GM19463 (cell line): ENCODE data around the gene TM9SF1.

ENCODE experiments used
- ATAC-seq: cut with Tn5 transposase; IDR thresholded peaks from one replicate; pipeline ENCODE4 v1.9.1; 2021; ENCODE audit warnings: mild to moderate bottlenecking, moderate library complexity; ENCODE audit not compliant: unreplicated experiment

The TM9SF1 gene

GRCh38 chr14:24179961-24180796 lies 15.1 kb downstream of the TM9SF1 start:
- no peak for ATAC-seq

- no peak for ATAC-seq
Observed at GRCh38 chr14:24179294-24179960, 15.8 kb downstream of the TM9SF1 start.

GRCh38 chr14:24178399-24179178 lies 16.7 kb downstream of the TM9SF1 start:
- no peak for ATAC-seq

DNA sequence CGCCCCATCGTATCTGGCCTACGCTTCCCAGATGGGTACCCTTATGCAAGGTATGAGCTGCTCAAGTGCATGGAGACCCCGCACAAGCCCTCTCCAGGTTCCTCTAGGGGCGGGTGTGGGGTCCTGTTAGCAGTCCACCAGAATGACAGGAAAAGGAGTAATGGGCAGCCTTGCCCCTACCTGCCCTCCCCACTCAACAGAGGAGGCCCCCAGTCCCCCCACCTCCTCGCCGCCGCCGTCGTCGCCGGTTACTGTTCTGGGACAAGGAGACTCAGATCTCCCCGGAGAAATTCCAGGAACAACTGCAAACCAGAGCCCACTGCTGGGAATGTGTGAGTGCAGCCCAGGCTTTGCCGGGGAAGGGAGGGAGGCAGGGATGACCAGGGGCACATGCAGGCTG lies 17.4 kb downstream of the TM9SF1 start:
- no peak for ATAC-seq

DNA sequence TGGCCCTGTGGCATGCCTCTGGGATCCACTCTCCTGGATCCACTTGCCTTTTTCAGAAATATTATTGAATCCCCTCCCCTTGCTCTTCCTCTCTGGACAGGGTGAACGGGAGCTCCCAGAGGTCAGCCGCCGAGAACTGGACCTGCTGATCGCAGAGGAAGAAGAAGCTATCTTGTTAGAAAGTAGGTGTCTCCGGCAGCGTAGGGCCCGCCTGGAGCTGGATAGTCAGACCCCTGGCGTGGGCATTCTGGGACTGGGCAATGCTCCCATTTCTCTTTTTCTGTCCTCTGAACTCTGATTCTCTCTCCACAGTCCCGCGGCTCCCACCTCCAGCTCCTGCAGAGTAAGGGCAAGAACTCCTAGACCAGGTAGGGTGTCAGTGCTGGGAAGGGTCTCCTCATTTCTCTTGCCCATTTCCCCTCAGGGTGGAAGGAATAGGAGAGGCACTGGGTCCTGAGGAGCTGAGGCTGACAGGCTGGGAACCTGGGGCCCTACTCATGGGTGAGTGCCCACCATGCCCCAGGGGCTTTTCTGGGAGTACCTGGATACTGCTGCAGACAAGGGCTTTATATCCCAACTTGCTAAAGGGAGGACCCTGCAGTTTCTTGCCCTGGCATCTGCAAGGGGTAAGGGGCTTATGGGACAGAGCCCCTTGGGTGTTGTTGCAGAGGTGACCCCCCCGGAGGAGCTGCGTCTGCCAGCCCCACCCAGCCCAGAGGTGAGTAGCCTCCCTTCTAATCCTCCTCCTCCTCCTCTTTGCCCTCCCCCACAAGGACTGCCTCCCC lies 18.0 kb downstream of the TM9SF1 start:
- ATAC-seq, result no peak

DNA sequence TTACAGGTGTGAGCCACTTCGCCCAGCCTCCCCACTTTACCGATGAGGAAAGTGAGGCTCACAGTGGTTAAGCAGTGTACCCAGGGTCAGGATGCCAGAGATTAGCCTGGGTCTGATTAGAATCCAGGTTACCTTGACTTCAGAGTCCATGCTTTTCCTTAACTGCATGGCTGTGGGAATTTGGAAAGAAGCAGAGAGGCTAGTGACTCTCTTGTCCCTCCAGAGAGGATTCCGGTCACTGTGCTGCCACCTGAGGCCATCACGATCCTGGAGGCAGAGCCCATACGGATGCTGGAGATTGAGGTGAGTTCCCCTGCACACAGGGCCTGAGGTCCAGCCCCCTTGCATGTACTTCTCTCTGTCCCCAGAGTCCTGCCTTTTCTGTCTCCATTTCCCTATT lies 18.6 kb downstream of the TM9SF1 start:
- ATAC-seq, result no peak

DNA sequence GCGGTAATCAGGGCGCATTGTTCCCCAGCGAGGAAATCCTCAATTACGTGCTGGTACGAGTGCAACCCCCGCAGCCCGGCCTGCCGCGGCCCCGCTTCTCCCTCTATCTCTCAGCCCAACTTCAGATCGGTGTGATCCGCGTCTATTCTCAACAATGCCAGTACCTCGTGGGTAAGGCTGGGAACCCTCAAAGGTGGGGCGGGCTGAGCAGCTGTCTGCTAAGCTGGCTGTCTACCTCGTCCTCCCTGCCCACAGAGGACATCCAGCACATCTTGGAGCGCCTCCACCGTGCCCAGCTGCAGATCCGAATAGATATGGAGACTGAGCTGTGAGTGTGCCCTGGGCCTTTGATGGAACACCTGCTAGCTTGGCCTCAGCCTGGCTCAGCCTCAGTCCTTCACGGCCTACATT lies 22.4 kb downstream of the TM9SF1 start:
- no peak for ATAC-seq

- ATAC-seq, result no peak
Observed at GRCh38 chr14:24172261-24172860, 22.9 kb downstream of the TM9SF1 start.

DNA sequence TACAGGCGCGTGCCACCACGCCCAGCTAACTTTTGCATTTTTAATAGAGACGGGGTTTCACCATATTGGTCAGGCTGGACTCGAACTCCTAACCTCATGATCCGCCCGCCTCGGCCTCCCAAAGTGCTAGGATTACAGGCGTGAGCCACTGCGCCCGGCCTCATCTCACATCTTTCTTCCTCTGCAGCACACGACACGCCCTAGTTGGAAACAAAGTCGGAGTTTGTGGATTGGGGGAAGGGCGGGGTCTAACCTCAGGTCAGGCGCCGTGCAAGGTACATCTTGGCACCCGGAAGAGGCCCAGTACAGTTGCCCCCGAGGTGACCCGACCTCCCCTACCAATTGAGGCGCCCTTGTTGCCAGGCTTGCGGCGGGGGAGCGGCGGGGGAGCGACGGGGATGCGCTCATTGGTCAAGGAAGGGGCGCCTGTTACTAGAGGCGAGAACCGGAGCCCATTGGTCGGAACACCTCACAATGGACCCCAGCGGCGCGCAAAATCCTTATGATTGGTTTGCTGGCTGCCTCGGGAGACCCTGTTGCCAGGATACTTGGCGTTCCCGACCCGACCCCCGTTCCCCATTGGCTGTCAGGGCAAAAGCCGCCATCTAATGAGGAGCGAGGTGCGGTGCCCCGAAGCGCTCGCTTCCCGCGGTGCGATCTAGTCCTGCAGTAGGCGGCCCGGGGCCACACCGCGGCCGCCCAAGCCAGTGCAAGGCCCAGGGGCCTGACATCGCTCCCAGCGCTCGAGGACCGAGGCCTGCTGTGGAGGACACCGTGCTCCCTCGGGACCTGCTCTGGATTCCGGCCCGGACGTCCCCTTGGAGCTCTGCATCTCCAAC lies 23.6 kb downstream of the TM9SF1 start, which contains the start of gene REC8:
Gene REC8, plus strand, starts transcription at position 659 of the 839 bp plus-strand sequence. CDS start 473 bp downstream, outside the sequence.
- ATAC-seq, result peak; percentile 80

GRCh38 chr14:24167469-24168114 lies 27.6 kb downstream of the TM9SF1 start:
- no peak for ATAC-seq

DNA sequence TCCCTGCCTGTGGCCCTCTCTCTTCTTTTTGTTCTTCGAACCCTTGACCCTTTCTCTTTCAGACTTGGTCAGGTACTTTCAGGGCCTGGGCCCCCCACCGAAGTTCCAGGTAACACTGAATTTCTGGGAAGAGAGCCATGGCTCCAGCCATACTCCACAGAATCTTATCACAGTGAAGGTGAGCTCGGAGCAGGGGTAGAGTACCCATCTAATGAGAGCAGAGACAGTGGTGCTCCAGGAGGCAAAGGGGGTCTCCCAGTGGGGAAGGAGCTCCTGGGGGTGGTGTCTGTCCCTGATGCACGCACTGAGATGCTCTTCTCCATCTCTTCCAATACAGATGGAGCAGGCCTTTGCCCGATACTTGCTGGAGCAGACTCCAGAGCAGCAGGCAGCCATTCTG lies 29.5 kb downstream of the TM9SF1 start:
- ATAC-seq, result no peak

DNA sequence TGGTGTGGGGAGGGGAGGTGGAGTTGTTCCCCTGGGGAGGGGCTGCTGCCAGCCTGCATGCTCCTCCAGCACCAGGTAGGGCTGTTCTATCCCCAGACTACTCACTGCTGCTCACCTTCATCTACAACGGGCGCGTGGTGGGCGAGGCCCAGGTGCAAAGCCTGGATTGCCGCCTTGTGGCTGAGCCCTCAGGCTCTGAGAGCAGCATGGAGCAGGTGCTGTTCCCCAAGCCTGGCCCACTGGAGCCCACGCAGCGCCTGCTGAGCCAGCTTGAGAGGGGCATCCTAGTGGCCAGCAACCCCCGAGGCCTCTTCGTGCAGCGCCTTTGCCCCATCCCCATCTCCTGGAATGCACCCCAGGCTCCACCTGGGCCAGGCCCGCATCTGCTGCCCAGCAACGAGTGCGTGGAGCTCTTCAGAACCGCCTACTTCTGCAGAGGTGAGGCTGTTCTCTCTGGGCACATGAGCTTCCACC lies 30.7 kb downstream of the TM9SF1 start:
- ATAC-seq, result no peak

- no peak for ATAC-seq
Observed at GRCh38 chr14:24162093-24162492, 33.1 kb downstream of the TM9SF1 start.

- peak; percentile 82 for ATAC-seq
Observed at GRCh38 chr14:24160850-24161804, 34.1 kb downstream of the TM9SF1 start, which contains the start of gene IRF9. Gene IRF9, plus strand, starts transcription at chr14:24161265. Its CDS starts 880 bp downstream, at chr14:24162145.

GRCh38 chr14:24160499-24160849 lies 34.8 kb downstream of the TM9SF1 start:
- no peak for ATAC-seq

DNA sequence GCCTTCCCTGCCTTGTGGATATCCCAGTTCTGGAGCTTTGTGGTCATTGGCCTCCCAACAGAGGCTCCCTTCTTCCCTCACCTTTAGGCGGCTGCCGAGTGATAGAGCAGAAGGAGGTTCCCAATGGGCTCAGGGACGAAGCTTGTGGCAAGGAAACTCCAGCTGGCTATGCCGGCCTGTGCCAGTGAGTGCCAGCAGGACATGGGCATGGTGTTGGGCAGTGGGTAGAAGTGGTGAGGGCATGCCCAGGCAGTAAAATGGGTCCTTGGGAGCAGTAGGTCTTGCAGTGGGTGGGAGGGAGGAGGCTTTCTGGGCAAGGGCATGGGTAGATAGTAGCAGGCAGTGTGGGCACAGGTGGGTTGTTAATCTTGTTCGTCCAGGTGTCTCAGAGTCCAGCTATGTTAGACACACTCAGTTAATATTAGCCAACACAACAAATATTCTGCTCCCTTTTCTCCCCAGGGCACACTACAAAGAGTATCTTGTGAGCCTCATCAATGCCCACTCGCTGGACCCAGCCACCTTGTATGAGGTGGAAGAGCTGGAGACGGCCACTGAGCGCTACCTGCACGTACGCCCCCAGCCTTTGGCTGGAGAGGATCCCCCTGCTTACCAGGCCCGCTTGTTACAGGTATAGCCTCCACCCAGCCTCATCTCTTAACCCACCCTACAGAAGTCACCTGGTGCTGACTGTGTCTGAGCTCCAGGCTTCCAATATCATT lies 35.3 kb downstream of the TM9SF1 start:
- ATAC-seq, result no peak

GRCh38 chr14:24157331-24157730 lies 37.9 kb downstream of the TM9SF1 start:
- no peak for ATAC-seq
